H9 (cell line): ENCODE measurements around the gene CHIT1. TPM values are rescaled to one million over a fixed set of nuclear protein-coding genes. Genes with fewer than 3 reads are reported as not detected.

Experiments used
- DNase-seq: peaks from one replicate; pipeline ENCODE4 v3.0.0-alpha.2; 2017
- H2AFZ ChIP-seq: one replicate; pipeline ENCODE4 v1.6.1; 2013; ENCODE audit warnings: mild to moderate bottlenecking, low read length, control low read depth, moderate library complexity
- H2AK5ac ChIP-seq: 2 replicates; pipeline ENCODE4 v1.6.1; 2013; ENCODE audit warnings: low read length, control low read depth, mixed read lengths; ENCODE audit not compliant: insufficient read length
- H2BK120ac ChIP-seq: one replicate; pipeline ENCODE4 v1.6.1; 2013; ENCODE audit warnings: low read depth, mild to moderate bottlenecking, low read length, control low read depth, inconsistent platforms; ENCODE audit not compliant: poor library complexity, severe bottlenecking
- H2BK12ac ChIP-seq: 2 replicates; pipeline ENCODE4 v1.6.1; 2013; ENCODE audit warnings: low read length, control low read depth, mixed read lengths, low read depth; ENCODE audit not compliant: insufficient read length
- H2BK15ac ChIP-seq: 2 replicates; pipeline ENCODE4 v1.6.1; 2013; ENCODE audit warnings: low read depth, low read length, control low read depth
- H2BK20ac ChIP-seq: one replicate; pipeline ENCODE4 v1.6.1; 2013; ENCODE audit warnings: low read depth, mild to moderate bottlenecking, low read length, control low read depth, inconsistent platforms; ENCODE audit not compliant: poor library complexity, severe bottlenecking
- H2BK5ac ChIP-seq: 2 replicates; pipeline ENCODE4 v1.6.1; 2013; ENCODE audit warnings: low read length, control low read depth, mixed read lengths; ENCODE audit not compliant: insufficient read length
- H3K14ac ChIP-seq: 2 replicates; pipeline ENCODE4 v1.6.1; 2013; ENCODE audit warnings: low read length, control low read depth; ENCODE audit not compliant: insufficient read depth
- H3K18ac ChIP-seq: 2 replicates; pipeline ENCODE4 v1.6.1; 2013; ENCODE audit warnings: low read depth, mild to moderate bottlenecking, mixed read lengths, low read length, control low read depth; ENCODE audit not compliant: insufficient read length
- H3K23ac ChIP-seq: 2 replicates; pipeline ENCODE4 v1.6.1; 2013; ENCODE audit warnings: low read length, control low read depth, mixed read lengths, low read depth; ENCODE audit not compliant: insufficient read length
- H3K23me2 ChIP-seq: 2 replicates; pipeline ENCODE4 v1.6.1; 2013; ENCODE audit warnings: low read depth, mild to moderate bottlenecking, mixed read lengths, low read length, control low read depth; ENCODE audit not compliant: insufficient read length, poor library complexity, severe bottlenecking
- H3K27ac ChIP-seq: 2 replicates; pipeline ENCODE4 v1.5.1; 2013; ENCODE audit warnings: low read length, control low read depth, mixed read lengths, low read depth; ENCODE audit not compliant: insufficient read length
- H3K27me3 ChIP-seq: 2 replicates; pipeline ENCODE4 v1.6.1; 2013; ENCODE audit warnings: low read length, control low read depth, inconsistent platforms; ENCODE audit not compliant: insufficient read depth
- H3K4ac ChIP-seq: 2 replicates; pipeline ENCODE4 v1.6.1; 2013; ENCODE audit warnings: low read depth, mild to moderate bottlenecking, control low read depth, inconsistent platforms, low read length, moderate library complexity
- H3K4me1 ChIP-seq: 2 replicates; pipeline ENCODE4 v1.6.1; 2013; ENCODE audit warnings: low read length, control low read depth, inconsistent platforms; ENCODE audit not compliant: insufficient read depth
- H3K4me2 ChIP-seq: 2 replicates; pipeline ENCODE4 v1.6.1; 2013; ENCODE audit warnings: low read length, control low read depth, mixed read lengths; ENCODE audit not compliant: insufficient read length, insufficient read depth
- H3K56ac ChIP-seq: 2 replicates; pipeline ENCODE4 v1.6.1; 2013; ENCODE audit warnings: low read depth, mild to moderate bottlenecking, mixed read lengths, low read length, control low read depth; ENCODE audit not compliant: insufficient read length
- H3K79me1 ChIP-seq: 2 replicates; pipeline ENCODE4 v1.6.1; 2013; ENCODE audit warnings: low read depth, mild to moderate bottlenecking, moderate library complexity, low read length, control low read depth, inconsistent platforms; ENCODE audit not compliant: insufficient read depth, poor library complexity, severe bottlenecking
- H3K79me2 ChIP-seq: 2 replicates; pipeline ENCODE4 v1.6.1; 2013; ENCODE audit warnings: low read length, control low read depth, inconsistent platforms; ENCODE audit not compliant: insufficient read depth
- H3K9ac ChIP-seq: 2 replicates; pipeline ENCODE4 v1.6.1; 2013; ENCODE audit warnings: low read length, control low read depth, mixed read lengths; ENCODE audit not compliant: insufficient read length; ENCODE audit errors: extremely low read depth
- H3K9me3 ChIP-seq: one replicate; pipeline ENCODE4 v1.6.1; 2013; ENCODE audit warnings: low read depth, low read length, inconsistent platforms; ENCODE audit not compliant: control insufficient read depth
- H3T11ph ChIP-seq: one replicate; pipeline ENCODE4 v1.6.1; 2013; ENCODE audit warnings: mild to moderate bottlenecking, low read length, control low read depth, inconsistent platforms
- H4K20me1 ChIP-seq: one replicate; pipeline ENCODE4 v1.6.1; 2013; ENCODE audit not compliant: control insufficient read depth, insufficient read length, insufficient read depth
- H4K5ac ChIP-seq: 2 replicates; pipeline ENCODE4 v1.6.1; 2013; ENCODE audit warnings: low read depth, mild to moderate bottlenecking, mixed read lengths, low read length, control low read depth; ENCODE audit not compliant: insufficient read length
- H4K8ac ChIP-seq: replicated peaks from 2 replicates; pipeline ENCODE4 v1.6.1; 2013; ENCODE audit warnings: low read length, control low read depth, mixed read lengths, low read depth; ENCODE audit not compliant: insufficient read length
- H4K91ac ChIP-seq: 2 replicates; pipeline ENCODE4 v1.6.1; 2013; ENCODE audit warnings: low read depth, mild to moderate bottlenecking, moderate library complexity, mixed read lengths, low read length, control low read depth; ENCODE audit not compliant: insufficient read length
- H3K27ac Mint-ChIP-seq, 3 experiments: 2 replicates in 2 of 3; 3 replicates in 1 of 3; pipeline ENCODE4 v1.8.0; 2020 to 2021; ENCODE audit warnings: mixed read lengths in 3 of 3, mild to moderate bottlenecking in 1 of 3, moderate library complexity in 1 of 3
- H3K27me3 Mint-ChIP-seq: 2 replicates; pipeline ENCODE4 v1.8.0; 2021; ENCODE audit warnings: low read depth, mild to moderate bottlenecking, moderate library complexity, mixed read lengths
- H3K36me3 Mint-ChIP-seq, 3 experiments: 2 replicates in 2 of 3; 3 replicates in 1 of 3; pipeline ENCODE4 v1.8.0; 2020 to 2021; ENCODE audit warnings: low read depth in 3 of 3, mixed read lengths in 3 of 3; ENCODE audit not compliant: insufficient read depth in 1 of 3
- H3K4me1 Mint-ChIP-seq, 2 experiments: 2 replicates each; pipeline ENCODE4 v1.8.0; 2020; ENCODE audit warnings: mixed read lengths in 2 of 2
- H3K4me3 Mint-ChIP-seq, 2 experiments: 2 replicates in 1 of 2; 3 replicates in 1 of 2; pipeline ENCODE4 v1.8.0; 2020 to 2021; ENCODE audit warnings: mild to moderate bottlenecking in 2 of 2, mixed read lengths in 2 of 2, moderate library complexity in 1 of 2
- H3K9me3 Mint-ChIP-seq, 2 experiments: 2 replicates in 1 of 2; 3 replicates in 1 of 2; pipeline ENCODE4 v1.8.0; 2020; ENCODE audit warnings: mild to moderate bottlenecking in 2 of 2, mixed read lengths in 2 of 2, moderate library complexity in 1 of 2
- WGBS: extraction: QIAGEN DNeasy Blood & Tissue Kit; methylation state at CpG from one replicate; pipeline ENCODE4 v1.1.7; 2013; ENCODE audit warnings: missing lambda C conversion rate, low lambda C conversion rate, mixed read lengths; ENCODE audit not compliant: insufficient read length; ENCODE audit errors: extremely low coverage; 5-methylcytosine and 5-hydroxymethylcytosine counted together
- total RNA-seq: library from RNA; stranded (reverse); gene quantifications from 2 replicates; pipeline ENCODE4 v1.2.1, GENCODE V29; 2021
- TF ChIP-seq, protein P1 (sequence below): fragments of 200-600 bp; sonication (generic); conservative IDR thresholded peaks from 3 replicates; pipeline ENCODE4 v1.8.0; 2021; ENCODE audit warnings: antibody characterized with exemption, mild to moderate bottlenecking

Gene CHIT1
- total RNA-seq, 1 experiment from 2014 or later: not detected

DNA sequence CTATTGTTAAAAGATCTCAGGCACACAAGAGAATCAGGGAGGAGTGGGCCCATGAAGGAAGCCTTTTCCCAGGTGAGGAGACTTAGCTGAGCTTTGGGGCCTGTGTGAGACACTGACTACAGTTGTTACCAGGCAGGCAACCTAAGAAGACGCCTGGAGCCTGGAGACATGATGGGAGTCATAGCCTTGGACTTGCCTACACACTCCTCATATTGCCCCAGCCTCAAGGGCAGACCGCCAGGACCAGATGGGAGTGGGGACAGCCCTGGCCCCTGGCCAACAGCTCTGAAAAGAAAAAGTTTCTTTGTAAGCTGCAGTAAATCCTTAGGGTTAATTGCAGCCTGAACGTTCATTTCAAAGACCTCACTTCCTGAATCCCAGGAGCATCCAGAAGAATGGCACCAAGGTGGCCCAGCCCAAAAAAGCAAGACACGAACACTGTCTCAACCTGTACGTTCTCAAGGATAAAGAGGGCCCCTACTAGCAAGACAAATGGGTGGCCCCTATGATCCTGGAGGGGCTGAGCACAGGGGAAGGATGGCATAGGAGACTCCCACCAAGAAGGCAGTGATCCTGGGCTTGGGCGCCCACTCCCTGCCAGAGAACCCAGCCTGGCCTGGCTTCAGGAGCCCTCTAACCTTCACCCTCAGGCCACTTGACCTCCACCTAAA, 42.6 kb upstream of the CHIT1 start:
- no peaks in the 10 kb centered on the region for H4K20me1 ChIP-seq

More for the DNA sequence above, 42.6 kb upstream of the CHIT1 start:
- no peaks in the 10 kb centered on the region for H3K4me1 ChIP-seq
- no peak overlapping the region for H3K4me3 Mint-ChIP-seq
- TF ChIP-seq, protein P1, sequence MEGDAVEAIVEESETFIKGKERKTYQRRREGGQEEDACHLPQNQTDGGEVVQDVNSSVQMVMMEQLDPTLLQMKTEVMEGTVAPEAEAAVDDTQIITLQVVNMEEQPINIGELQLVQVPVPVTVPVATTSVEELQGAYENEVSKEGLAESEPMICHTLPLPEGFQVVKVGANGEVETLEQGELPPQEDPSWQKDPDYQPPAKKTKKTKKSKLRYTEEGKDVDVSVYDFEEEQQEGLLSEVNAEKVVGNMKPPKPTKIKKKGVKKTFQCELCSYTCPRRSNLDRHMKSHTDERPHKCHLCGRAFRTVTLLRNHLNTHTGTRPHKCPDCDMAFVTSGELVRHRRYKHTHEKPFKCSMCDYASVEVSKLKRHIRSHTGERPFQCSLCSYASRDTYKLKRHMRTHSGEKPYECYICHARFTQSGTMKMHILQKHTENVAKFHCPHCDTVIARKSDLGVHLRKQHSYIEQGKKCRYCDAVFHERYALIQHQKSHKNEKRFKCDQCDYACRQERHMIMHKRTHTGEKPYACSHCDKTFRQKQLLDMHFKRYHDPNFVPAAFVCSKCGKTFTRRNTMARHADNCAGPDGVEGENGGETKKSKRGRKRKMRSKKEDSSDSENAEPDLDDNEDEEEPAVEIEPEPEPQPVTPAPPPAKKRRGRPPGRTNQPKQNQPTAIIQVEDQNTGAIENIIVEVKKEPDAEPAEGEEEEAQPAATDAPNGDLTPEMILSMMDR: no peak
- no peaks in the 10 kb centered on the region; a peak in 2 of 5 replicates for H3K9me3 Mint-ChIP-seq
- H3K79me2 ChIP-seq: no peaks in the 10 kb centered on the region
- H2AK5ac ChIP-seq: no peak overlapping the region
- no peak overlapping the region for H3K4ac ChIP-seq
- WGBS: no CpG with 5 or more reads among the region's 6 CpGs
- H4K5ac ChIP-seq: no peak overlapping the region
- H3K56ac ChIP-seq: no peak overlapping the region
- no peak overlapping the region for H3K9ac ChIP-seq
- H3K79me1 ChIP-seq: no peaks in the 10 kb centered on the region
- no peak overlapping the region for H3K14ac ChIP-seq
- no peak overlapping the region for H3K18ac ChIP-seq
- H2BK15ac ChIP-seq: no peak overlapping the region
- H3K23me2 ChIP-seq: peaks cover 10% of the 10 kb centered on the region
- H3K27ac Mint-ChIP-seq: no peak overlapping the region
- H3K27ac ChIP-seq: no peak overlapping the region
- H3T11ph ChIP-seq: no peak overlapping the region
- peaks cover 60% of the 10 kb centered on the region for H3K27me3 Mint-ChIP-seq
- no peak overlapping the region for H2BK5ac ChIP-seq
- no peak overlapping the region for H3K23ac ChIP-seq
- no peak overlapping the region for H2BK120ac ChIP-seq
- DNase-seq: peak; percentile 28
- peaks cover 8 to 24% of the 10 kb centered on the region in 2 experiments for H3K4me1 Mint-ChIP-seq
- no peak overlapping the region for H2BK20ac ChIP-seq
- no peak overlapping the region for H2AFZ ChIP-seq
- no peak overlapping the region for H2BK12ac ChIP-seq
- no peak overlapping the region for H4K91ac ChIP-seq
- H3K4me2 ChIP-seq: no peak overlapping the region
- H3K9me3 ChIP-seq: no peaks in the 10 kb centered on the region
- peaks cover 2% of the 10 kb centered on the region; the same call in 1 of the 2 replicates for H3K27me3 ChIP-seq
- H4K8ac ChIP-seq: no peak overlapping the region
- H3K36me3 Mint-ChIP-seq: no peaks in the 10 kb centered on the region
